Type B pancreatic cell (in vitro differentiated cells): ENCODE measurements around the gene RBKS. TPM values are rescaled to one million over a fixed set of nuclear protein-coding genes. Genes with fewer than 3 reads are reported as not detected.

Experiments used
- DNase-seq: peaks from one replicate; pipeline ENCODE4 v3.0.0; 2021; ENCODE audit warnings: mixed read lengths; ENCODE audit not compliant: unreplicated experiment; ENCODE audit errors: extremely low spot score
- H3K27ac Mint-ChIP-seq: 2 replicates; pipeline ENCODE4 v1.8.0; 2021; ENCODE audit warnings: mild to moderate bottlenecking, mixed read lengths
- H3K27me3 Mint-ChIP-seq: 2 replicates; pipeline ENCODE4 v1.8.0; 2021; ENCODE audit warnings: mixed read lengths
- H3K36me3 Mint-ChIP-seq: 2 replicates; pipeline ENCODE4 v1.8.0; 2021; ENCODE audit warnings: mixed read lengths
- H3K4me1 Mint-ChIP-seq: one replicate; pipeline ENCODE4 v1.8.0; 2021; ENCODE audit warnings: mixed read lengths; ENCODE audit not compliant: unreplicated experiment
- H3K4me3 Mint-ChIP-seq: 2 replicates; pipeline ENCODE4 v1.8.0; 2021; ENCODE audit warnings: mild to moderate bottlenecking, mixed read lengths
- H3K9me3 Mint-ChIP-seq: 2 replicates; pipeline ENCODE4 v1.8.0; 2021; ENCODE audit warnings: mixed read lengths
- CTCF ChIP-seq: fragments of 200-600 bp; sonication (generic); conservative IDR thresholded peaks from 2 replicates; pipeline ENCODE4 v1.5.0; 2021; ENCODE audit warnings: antibody characterized with exemption, mild to moderate bottlenecking
- total RNA-seq: library from RNA; stranded (reverse); gene quantifications from 2 replicates; pipeline ENCODE4 v1.2.1, GENCODE V29; 2021; ENCODE audit warnings: low replicate concordance

The RBKS gene
- total RNA-seq, 1 donor from 2014 or later: 2.6 TPM

DNA sequence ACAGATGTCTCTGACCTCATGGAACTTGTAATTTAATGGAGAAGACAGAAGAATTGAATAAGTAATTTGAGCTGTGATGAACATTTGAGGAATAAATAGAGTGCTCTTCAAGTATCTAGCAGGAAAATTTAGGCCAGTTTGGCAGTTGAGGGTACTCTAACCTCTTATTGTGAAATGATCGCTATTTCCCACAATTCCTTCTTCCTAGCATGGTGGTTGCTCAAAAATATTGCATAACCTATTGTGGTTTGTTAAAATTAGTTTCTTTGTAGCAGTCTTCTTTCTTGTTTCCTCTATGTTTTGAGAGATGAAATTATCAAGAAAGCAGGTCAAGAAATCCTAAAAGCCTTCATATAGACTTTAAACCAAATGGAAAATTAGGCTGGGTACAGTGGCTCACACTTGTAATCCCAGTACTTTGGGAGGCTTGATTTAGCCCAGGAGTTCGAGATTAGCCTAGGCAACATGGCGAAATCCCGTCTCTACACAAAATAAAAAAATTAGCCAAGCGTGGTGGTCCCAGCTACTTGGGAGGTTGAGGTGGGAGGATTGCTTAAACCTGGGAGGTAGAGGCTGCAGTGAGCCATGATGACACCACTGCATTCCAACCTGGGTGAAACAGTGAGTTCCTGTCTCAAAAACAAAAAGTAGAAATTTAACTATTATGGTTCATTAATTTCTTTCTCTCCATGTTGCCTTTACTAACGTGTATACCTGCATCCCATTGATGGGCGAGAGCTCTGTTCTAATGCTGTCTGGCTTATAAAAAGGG is 58.7 kb downstream of the RBKS start:
- no peak for TF ChIP-seq CTCF
- no peaks in the 10 kb centered on the region for H3K9me3 Mint-ChIP-seq
- no peak for DNase-seq
- H3K36me3 Mint-ChIP-seq: no peaks in the 10 kb centered on the region
- H3K4me1 Mint-ChIP-seq: peaks cover 5% of the 10 kb centered on the region
- no peak overlapping the region for H3K27ac Mint-ChIP-seq
- no peaks in the 10 kb centered on the region for H3K27me3 Mint-ChIP-seq
- no peak overlapping the region for H3K4me3 Mint-ChIP-seq

DNA sequence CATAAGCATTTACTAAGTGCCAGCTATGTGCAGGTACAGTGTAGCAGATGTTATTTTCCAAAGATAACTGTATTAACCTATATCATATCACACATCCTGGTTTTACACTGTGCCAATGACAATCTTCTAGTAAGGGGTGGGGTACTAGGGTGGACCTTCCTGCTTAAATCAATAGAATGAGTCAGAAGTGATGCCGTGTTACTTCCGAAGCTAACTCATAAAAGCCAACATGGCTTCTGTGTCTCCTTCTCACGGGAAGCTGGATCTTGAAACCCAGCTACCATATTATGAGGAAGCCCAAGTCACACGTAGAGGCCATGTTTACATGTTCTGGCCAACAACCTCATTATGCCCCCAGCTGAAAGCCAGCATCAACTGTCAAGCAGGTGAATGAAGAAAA is 59.5 kb downstream of the RBKS start:
- no peak overlapping the region for H3K27ac Mint-ChIP-seq
- H3K27me3 Mint-ChIP-seq: no peaks in the 10 kb centered on the region
- no peak for TF ChIP-seq CTCF
- H3K4me1 Mint-ChIP-seq: peaks cover 5% of the 10 kb centered on the region
- H3K36me3 Mint-ChIP-seq: no peaks in the 10 kb centered on the region
- no peaks in the 10 kb centered on the region for H3K9me3 Mint-ChIP-seq
- no peak overlapping the region for H3K4me3 Mint-ChIP-seq
- no peak for DNase-seq

DNA sequence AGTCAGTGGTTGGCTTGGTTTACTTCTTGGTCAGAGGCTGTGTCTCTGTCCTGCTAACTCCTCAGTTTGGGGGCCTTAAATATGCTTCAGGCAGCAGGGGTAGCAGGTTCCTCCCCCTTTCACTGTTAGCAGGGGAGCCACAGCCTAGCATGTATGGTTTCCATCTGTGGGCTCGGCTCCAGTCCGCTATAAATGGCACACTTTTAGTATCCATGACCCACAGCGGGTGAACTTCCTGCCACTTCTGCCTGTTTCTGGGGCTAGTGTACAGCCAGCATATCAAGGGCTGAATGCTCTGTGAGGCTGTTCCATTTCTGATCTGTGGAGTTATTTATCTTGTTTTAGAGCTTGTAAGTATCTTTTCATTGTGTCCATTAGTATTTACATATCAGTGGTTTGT is 60.4 kb downstream of the RBKS start:
- Mint-ChIP-seq H3K27me3 (no peaks in the 10 kb centered on the region), H3K36me3 (no peaks in the 10 kb centered on the region), H3K27ac (no peak overlapping the region), H3K9me3 (no peaks in the 10 kb centered on the region), H3K4me3 (no peak overlapping the region), H3K4me1 (peaks cover 5% of the 10 kb centered on the region)
- no peak for TF ChIP-seq CTCF
- DNase-seq: no peak

GRCh38 chr2:27828305-27828704 is 61.9 kb downstream of the RBKS start:
- TF ChIP-seq CTCF: no peak
- Mint-ChIP-seq H3K27me3 (no peaks in the 10 kb centered on the region), H3K36me3 (peaks cover 4% of the 10 kb centered on the region), H3K9me3 (peaks cover 5% of the 10 kb centered on the region), H3K4me1 (peaks cover 5% of the 10 kb centered on the region), H3K4me3 (no peak overlapping the region), H3K27ac (no peak overlapping the region)
- DNase-seq: no peak

GRCh38 chr2:27824401-27824800 is 65.8 kb downstream of the RBKS start:
- Mint-ChIP-seq H3K27me3 (no peaks in the 10 kb centered on the region), H3K4me1 (peaks cover 4% of the 10 kb centered on the region), H3K9me3 (peaks cover 5% of the 10 kb centered on the region), H3K4me3 (no peak overlapping the region), H3K27ac (no peak overlapping the region), H3K36me3 (peaks cover 4% of the 10 kb centered on the region)
- no peak for TF ChIP-seq CTCF
- DNase-seq: no peak

DNA sequence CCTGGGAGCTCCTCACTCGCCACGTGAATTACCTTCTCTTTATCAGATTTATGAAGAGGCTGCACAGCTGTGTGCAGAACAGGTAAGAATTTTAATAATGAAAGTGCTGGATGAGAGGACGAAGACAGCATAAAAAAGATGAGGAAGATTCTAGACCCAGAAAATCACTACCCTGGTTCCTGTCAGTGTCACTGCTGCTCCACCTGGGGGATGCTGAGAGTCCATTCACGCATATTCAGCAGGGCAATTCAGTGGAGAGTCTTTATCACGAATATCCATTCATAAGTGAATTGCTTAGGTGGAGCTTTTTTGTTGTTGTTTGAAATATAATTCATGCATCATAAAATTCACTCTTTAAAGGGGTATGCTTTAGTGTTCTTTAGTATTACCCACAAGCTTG is 66.6 kb downstream of the RBKS start:
- TF ChIP-seq CTCF: no peak
- peaks cover 4% of the 10 kb centered on the region for H3K4me1 Mint-ChIP-seq
- no peaks in the 10 kb centered on the region for H3K27me3 Mint-ChIP-seq
- H3K27ac Mint-ChIP-seq: no peak overlapping the region
- DNase-seq: no peak
- no peak overlapping the region for H3K4me3 Mint-ChIP-seq
- H3K9me3 Mint-ChIP-seq: peaks cover 5% of the 10 kb centered on the region
- H3K36me3 Mint-ChIP-seq: peaks cover 4% of the 10 kb centered on the region
